HG02798 (cell line): ENCODE measurements around the gene SLC12A5.
A peak's percentile ranks its signal among the peaks of the same experiment; 100 is the strongest.
"Not testable (repeated sequence)": the region's sequence is repeated elsewhere in the genome, so short reads cannot be mapped to it uniquely, and the experiment has no call there.

ENCODE experiments used
- ATAC-seq: cut with Tn5 transposase; IDR thresholded peaks from one replicate; pipeline ENCODE4 v1.9.1; 2021; ENCODE audit warnings: mild to moderate bottlenecking; ENCODE audit not compliant: unreplicated experiment, poor library complexity

SLC12A5 gene

GRCh38 chr20:46100444-46100843, 71.4 kb downstream of the SLC12A5 start:
- not testable (repeated sequence) for ATAC-seq

- ATAC-seq, result no peak
Observed at GRCh38 chr20:46100988-46101387, 72.0 kb downstream of the SLC12A5 start.

- ATAC-seq, result no peak
Observed at GRCh38 chr20:46101957-46102356, 72.9 kb downstream of the SLC12A5 start.

GRCh38 chr20:46102940-46103339, 73.9 kb downstream of the SLC12A5 start:
- ATAC-seq, result no peak

GRCh38 chr20:46104262-46104661, 75.2 kb downstream of the SLC12A5 start:
- no peak for ATAC-seq

GRCh38 chr20:46107061-46107460, 78.0 kb downstream of the SLC12A5 start:
- ATAC-seq, result no peak

GRCh38 chr20:46108435-46108841, 79.4 kb downstream of the SLC12A5 start:
- ATAC-seq, result peak; percentile 80

- no peak for ATAC-seq
Observed at GRCh38 chr20:46108976-46109375, 80.0 kb downstream of the SLC12A5 start.
